PC-9 (cell line): ENCODE measurements around the gene DNAH14. TPM values are rescaled to one million over a fixed set of nuclear protein-coding genes. Genes with fewer than 3 reads are reported as not detected.

Source experiments
- BruUV-seq: library from RNA; stranded (reverse); fragments of 400-500 nt; replicated peaks from 2 replicates; lab custom pipeline; 2021; lab: Mats Ljungman, UMichigan
- CTCF ChIA-PET: fragments of 300-600 bp; sonication (Branson Sonifier 250); formaldehyde crosslinking; loops from one replicate; lab custom pipeline; 2022; ENCODE audit warnings: antibody characterized with exemption; lab: Charles Lee
- POLR2A ChIA-PET: fragments of 300-600 bp; sonication (Branson Sonifier 250); formaldehyde crosslinking; loops from one replicate; lab custom pipeline; 2022; ENCODE audit warnings: antibody characterized with exemption; ENCODE audit not compliant: unreplicated experiment; lab: Charles Lee
- DNase-seq, 2 experiments: peaks; one replicate each; pipeline versions ENCODE4 v3.0.0 to v3.0.0-alpha.2; 2015 to 2022; ENCODE audit warnings: mixed read lengths in 1 of 2
- H2AFZ ChIP-seq: fragments of 200-600 bp; sonication (generic); 2 replicates; pipeline ENCODE4 v1.8.1; 2017; ENCODE audit warnings: antibody characterized with exemption
- H3F3A ChIP-seq: fragments of 200-600 bp; sonication (generic); 2 replicates; pipeline ENCODE4 v1.8.1; 2017; ENCODE audit warnings: antibody characterized with exemption, mild to moderate bottlenecking, low read depth; ENCODE audit not compliant: insufficient read depth
- H3K27ac ChIP-seq: fragments of 200-600 bp; sonication (generic); 2 replicates; pipeline ENCODE4 v1.6.1; 2016; ENCODE audit warnings: mixed run types
- H3K27me3 ChIP-seq: fragments of 200-600 bp; sonication (generic); 2 replicates; pipeline ENCODE4 v1.6.1; 2016; ENCODE audit warnings: low read depth, mixed run types; ENCODE audit not compliant: insufficient read depth
- H3K36me3 ChIP-seq: fragments of 200-600 bp; sonication (generic); 2 replicates; pipeline ENCODE4 v1.6.1; 2016; ENCODE audit warnings: low read depth, mixed run types
- H3K4me1 ChIP-seq: fragments of 200-600 bp; sonication (generic); replicated peaks from 2 replicates; pipeline ENCODE4 v1.6.1; 2016; ENCODE audit warnings: mixed run types; ENCODE audit not compliant: insufficient read depth
- H3K4me2 ChIP-seq: fragments of 200-600 bp; sonication (generic); 2 replicates; pipeline ENCODE4 v1.6.1; 2017; ENCODE audit warnings: mixed run types
- H3K4me3 ChIP-seq: fragments of 200-600 bp; sonication (generic); 2 replicates; pipeline ENCODE4 v1.6.1; 2016; ENCODE audit warnings: mixed run types
- H3K79me2 ChIP-seq: fragments of 200-600 bp; sonication (generic); 2 replicates; pipeline ENCODE4 v1.6.1; 2017; ENCODE audit warnings: low read depth, mixed run types
- H3K9me2 ChIP-seq: fragments of 200-600 bp; sonication (generic); 2 replicates; pipeline ENCODE4 v1.8.1; 2017; ENCODE audit warnings: mild to moderate bottlenecking; ENCODE audit not compliant: insufficient read depth
- H3K9me3 ChIP-seq: fragments of 200-600 bp; sonication (generic); 2 replicates; pipeline ENCODE4 v1.8.1; 2016; ENCODE audit warnings: low read depth; ENCODE audit not compliant: insufficient read depth
- H4K20me1 ChIP-seq: fragments of 200-600 bp; sonication (generic); 2 replicates; pipeline ENCODE4 v1.8.1; 2017; ENCODE audit not compliant: insufficient read depth
- EZH2 ChIP-seq: fragments of 200-600 bp; sonication (generic); IDR thresholded peaks from 2 replicates; pipeline ENCODE4 v1.8.0; 2017; ENCODE audit warnings: antibody characterized with exemption, low read depth
- intact Hi-C: fragments of 100-400 bp; cut with micrococcal nuclease; formaldehyde crosslinking; loops from one replicate; pipeline ENCODE4 v1.10.0; 2022; ENCODE audit not compliant: unreplicated experiment
- total RNA-seq: library from RNA; stranded (reverse); gene quantifications from 2 replicates; pipeline ENCODE4 v1.2.3, GENCODE V29; 2021
- TF ChIP-seq, protein P1 (sequence below): fragments of 200-600 bp; sonication (generic); conservative IDR thresholded peaks from 2 replicates; pipeline ENCODE4 v1.6.1; 2017; ENCODE audit warnings: mixed run types, antibody characterized with exemption, mild to moderate bottlenecking, moderate library complexity

DNAH14 gene
- total RNA-seq, 1 experiment from 2014 or later = 48.8 TPM

DNA sequence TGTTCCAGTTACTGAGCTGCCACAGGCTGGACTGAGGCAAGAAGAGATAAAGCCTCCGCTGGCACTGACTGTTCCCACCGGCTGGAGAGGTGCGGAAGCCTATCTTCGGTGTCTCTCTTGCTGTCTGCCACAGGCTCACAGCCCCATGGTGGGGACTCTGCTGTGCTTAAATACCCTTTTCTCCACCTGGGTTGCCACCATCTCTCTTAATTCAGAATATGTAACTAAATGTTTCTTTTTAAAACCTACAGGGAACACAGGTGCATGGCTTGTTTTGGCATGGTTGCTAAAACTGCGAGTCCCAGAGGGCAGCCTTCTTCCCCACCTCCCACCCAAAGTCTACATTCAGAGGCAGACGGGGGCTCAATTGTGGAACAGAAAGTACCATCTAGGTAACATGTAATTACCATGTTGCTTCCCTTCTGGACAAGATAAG, 506.5 kb downstream of the DNAH14 start:
- intact Hi-C loops = no loop called here
- H2AFZ ChIP-seq = no peak overlapping the region
- H3K4me3 ChIP-seq = no peak overlapping the region
- DNase-seq = no peak
- no peaks in the 10 kb centered on the region for H3K27me3 ChIP-seq
- H3K4me1 ChIP-seq = no peaks in the 10 kb centered on the region
- ChIA-PET CTCF (no interaction called here), POLR2A (no interaction called here)
- no peaks in the 10 kb centered on the region; the same call in 1 of the 2 replicates for H3K9me3 ChIP-seq
- H3K36me3 ChIP-seq = no peaks in the 10 kb centered on the region
- no peak for TF ChIP-seq EZH2
- H3F3A ChIP-seq = no peaks in the 10 kb centered on the region
- no peaks in the 10 kb centered on the region for H3K79me2 ChIP-seq
- H4K20me1 ChIP-seq = no peaks in the 10 kb centered on the region
- H3K27ac ChIP-seq = no peak overlapping the region
- BruUV-seq = no TSS peak
- no peaks in the 10 kb centered on the region for H3K9me2 ChIP-seq
- no peak overlapping the region for H3K4me2 ChIP-seq

DNA sequence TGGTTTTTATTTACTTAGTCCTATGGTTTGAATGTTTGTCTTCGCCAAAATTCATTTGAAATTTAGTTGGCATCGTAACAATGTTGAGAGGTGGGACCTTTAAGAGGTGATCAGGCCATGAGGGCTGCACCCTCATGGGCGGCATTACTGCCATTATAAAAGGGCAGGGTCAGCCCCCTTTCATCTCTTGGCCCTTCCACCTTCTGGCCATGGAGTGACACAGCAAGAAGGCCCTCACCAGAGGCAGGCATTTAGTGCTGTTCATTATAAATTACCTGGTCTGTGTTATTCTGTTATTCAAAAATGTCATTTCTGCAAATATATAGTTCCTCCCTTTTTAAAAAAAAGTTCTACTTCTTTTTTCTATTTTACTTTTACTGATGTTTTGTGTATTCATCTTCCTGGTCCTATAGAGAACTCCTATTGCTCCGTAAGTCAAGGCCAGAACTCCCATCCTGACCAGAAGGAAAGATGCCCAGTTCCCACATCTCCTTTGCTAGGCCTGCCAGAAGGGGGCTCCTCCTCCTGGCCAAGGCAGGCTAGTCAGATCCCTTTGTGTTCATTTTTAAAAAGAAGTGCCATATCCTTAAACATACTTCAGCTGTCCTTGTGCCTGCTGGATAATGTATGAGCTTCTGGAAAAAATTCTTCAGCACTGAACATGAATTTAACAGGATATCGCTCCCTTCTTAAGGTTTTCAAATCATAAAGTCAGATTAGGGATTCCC, 508.4 kb downstream of the DNAH14 start:
- Histone ChIP-seq H3K4me1 (no peaks in the 10 kb centered on the region), H3K4me3 (no peak overlapping the region), H2AFZ (no peak overlapping the region), H3K9me3 (no peaks in the 10 kb centered on the region), H3K9me2 (no peaks in the 10 kb centered on the region), H3K36me3 (no peaks in the 10 kb centered on the region), H3K4me2 (no peak overlapping the region), H3K27me3 (no peaks in the 10 kb centered on the region), H3F3A (no peaks in the 10 kb centered on the region), H3K79me2 (no peaks in the 10 kb centered on the region), H4K20me1 (no peaks in the 10 kb centered on the region), H3K27ac (no peak overlapping the region)
- intact Hi-C loops = no loop called here
- ChIA-PET POLR2A (no interaction called here), CTCF (no interaction called here)
- TF ChIP-seq, protein P1, sequence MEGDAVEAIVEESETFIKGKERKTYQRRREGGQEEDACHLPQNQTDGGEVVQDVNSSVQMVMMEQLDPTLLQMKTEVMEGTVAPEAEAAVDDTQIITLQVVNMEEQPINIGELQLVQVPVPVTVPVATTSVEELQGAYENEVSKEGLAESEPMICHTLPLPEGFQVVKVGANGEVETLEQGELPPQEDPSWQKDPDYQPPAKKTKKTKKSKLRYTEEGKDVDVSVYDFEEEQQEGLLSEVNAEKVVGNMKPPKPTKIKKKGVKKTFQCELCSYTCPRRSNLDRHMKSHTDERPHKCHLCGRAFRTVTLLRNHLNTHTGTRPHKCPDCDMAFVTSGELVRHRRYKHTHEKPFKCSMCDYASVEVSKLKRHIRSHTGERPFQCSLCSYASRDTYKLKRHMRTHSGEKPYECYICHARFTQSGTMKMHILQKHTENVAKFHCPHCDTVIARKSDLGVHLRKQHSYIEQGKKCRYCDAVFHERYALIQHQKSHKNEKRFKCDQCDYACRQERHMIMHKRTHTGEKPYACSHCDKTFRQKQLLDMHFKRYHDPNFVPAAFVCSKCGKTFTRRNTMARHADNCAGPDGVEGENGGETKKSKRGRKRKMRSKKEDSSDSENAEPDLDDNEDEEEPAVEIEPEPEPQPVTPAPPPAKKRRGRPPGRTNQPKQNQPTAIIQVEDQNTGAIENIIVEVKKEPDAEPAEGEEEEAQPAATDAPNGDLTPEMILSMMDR = peak; percentile 52; the same call in 1 of the 2 replicates
- TF ChIP-seq EZH2 = no peak
- BruUV-seq = no TSS peak
- DNase-seq = no peak

DNA sequence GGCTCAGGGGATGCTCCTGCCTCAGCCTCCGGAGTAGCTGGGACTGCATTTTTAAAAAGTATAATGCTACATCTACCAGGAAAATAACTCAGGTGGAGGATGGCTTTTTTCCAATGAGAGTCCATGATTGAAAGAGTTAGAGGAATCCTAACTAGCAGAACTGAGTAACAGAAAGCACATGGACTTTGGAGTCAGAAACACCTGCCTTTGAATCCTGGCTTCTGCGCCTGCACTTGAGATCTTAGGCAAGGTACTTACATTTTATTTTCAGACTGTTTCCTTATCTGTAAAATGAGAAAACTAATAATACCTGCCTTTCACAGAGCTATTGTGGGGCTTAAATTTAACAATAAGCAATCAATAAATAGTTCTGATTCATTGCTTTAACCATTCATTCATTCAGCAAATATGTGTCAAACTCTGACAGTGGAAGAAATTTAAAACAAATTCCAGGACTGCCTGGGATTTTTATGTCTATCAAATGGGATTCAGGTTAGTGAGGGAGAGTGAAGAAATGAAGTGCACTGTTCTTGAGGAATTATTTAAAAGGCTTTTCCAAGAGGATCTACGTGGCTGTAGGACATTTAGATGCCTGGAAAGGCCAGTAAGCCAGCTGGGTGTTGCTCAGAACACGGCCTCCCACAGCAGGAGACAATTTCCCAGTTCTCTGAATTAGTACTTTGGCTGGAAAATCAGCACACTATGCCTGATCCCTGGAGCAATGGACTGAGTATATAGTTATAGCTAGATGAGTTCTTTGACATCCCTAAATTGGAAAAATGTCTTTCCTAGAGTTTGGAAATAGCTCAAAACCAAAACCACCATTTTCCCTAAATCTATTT, 511.1 kb downstream of the DNAH14 start:
- intact Hi-C loops = no loop called here
- DNase-seq = no peak
- no peaks in the 10 kb centered on the region for H3K36me3 ChIP-seq
- H3F3A ChIP-seq = peaks cover 10% of the 10 kb centered on the region; the same call in 1 of the 2 replicates
- POLR2A ChIA-PET = interaction anchor here (0.6 kb wide), 1 partner anchor 99 kb away, joined by 3 read pairs; no protein-coding TSS in a partner anchor
- CTCF ChIA-PET = interaction anchor here (0.6 to 1.6 kb wide), 6 partner anchors 12 to 739 kb away, joined by 3 to 12 read pairs (median 10); partner anchors contain the start of gene LBR
- H3K4me2 ChIP-seq = no peak overlapping the region
- no peaks in the 10 kb centered on the region for H4K20me1 ChIP-seq
- no peak for TF ChIP-seq EZH2
- TF ChIP-seq, protein P1 = no peak
- no peak overlapping the region for H3K27ac ChIP-seq
- H3K79me2 ChIP-seq = no peaks in the 10 kb centered on the region
- BruUV-seq = no TSS peak
- H3K4me3 ChIP-seq = no peak overlapping the region
- H3K9me3 ChIP-seq = no peaks in the 10 kb centered on the region
- no peak overlapping the region for H2AFZ ChIP-seq
- H3K4me1 ChIP-seq = peaks cover 15% of the 10 kb centered on the region
- H3K9me2 ChIP-seq = no peaks in the 10 kb centered on the region
- H3K27me3 ChIP-seq = no peaks in the 10 kb centered on the region
